ENCODE results near the gene TRMT44. TPM values are rescaled to one million over a fixed set of nuclear protein-coding genes. Genes with fewer than 3 reads are reported as not detected.

Gene TRMT44
- polyA plus RNA-seq, 1 donor (not counting 4 experiments of a cell fraction or from before 2014, with no cell fraction given): 8.8 TPM

- no peak overlapping the region for H3K4me3 ChIP-seq (ENCODE audit: control insufficient read depth in 2 of 3, extremely low read depth in 1 of 3, insufficient read depth in 2 of 3, low read depth in 1 of 3, low read length in 3 of 3)
- FAIRE-seq (no peak), DNase-seq (ENCODE audit: low read depth, low spot score) (no peak)
- no peak overlapping the region for H2AFZ ChIP-seq (ENCODE audit: control insufficient read depth, low read length)
- peaks cover 13 to 15% of the 10 kb centered on the region in 2 experiments for H3K36me3 ChIP-seq (ENCODE audit: control insufficient read depth in 2 of 2, extremely low read depth in 1 of 2, insufficient read depth in 2 of 2, low read length in 2 of 2)
- H3K9me1 ChIP-seq (ENCODE audit: control insufficient read depth, extremely low read depth, insufficient read depth, low read length): no peaks in the 10 kb centered on the region
- no peaks in the 10 kb centered on the region for H4K20me1 ChIP-seq (ENCODE audit: control insufficient read depth, extremely low read depth, insufficient read depth, low read length)
- TF ChIP-seq CTCF (optimal IDR thresholded peaks at IDR 0.05 in 1 of 3, IDR thresholded peaks at IDR 0.05 in 1 of 3, conservative IDR thresholded peaks at IDR 0.05 in 1 of 3; ENCODE audit: extremely low read depth in 1 of 3, insufficient read depth in 2 of 3, low read length in 3 of 3) (no peak), EZH2 (IDR thresholded peaks at IDR 0.05; ENCODE audit: low read length) (no peak)
- dilution Hi-C loops (cut with MboI; ENCODE audit: extremely low pct_ligation_motif_present, low sequenced_read_pairs): no loop called here
- H3K9me3 ChIP-seq (ENCODE audit: control insufficient read depth, low read depth, low read length): no peaks in the 10 kb centered on the region
- no peak overlapping the region for H3K9ac ChIP-seq (ENCODE audit: control insufficient read depth, extremely low read depth, insufficient read depth, low read length)
- H3K4me2 ChIP-seq (ENCODE audit: control insufficient read depth, extremely low read depth, insufficient read depth, low read depth, low read length): no peak overlapping the region
- H3K79me2 ChIP-seq (ENCODE audit: control insufficient read depth, insufficient read depth, low read length): no peaks in the 10 kb centered on the region
- H3K27me3 ChIP-seq (ENCODE audit: control insufficient read depth, extremely low read depth, insufficient read depth, low read length): no peaks in the 10 kb centered on the region
- no peaks in the 10 kb centered on the region for H3K4me1 ChIP-seq (ENCODE audit: control insufficient read depth, extremely low read depth, insufficient read depth, low read length)
- H3K27ac ChIP-seq (ENCODE audit: control insufficient read depth, insufficient read depth, low read length): no peak overlapping the region
Observed at GRCh38 chr4:8399298-8399697, 41.3 kb upstream of the TRMT44 start.

GRCh38 chr4:8400632-8401325 lies 39.8 kb upstream of the TRMT44 start:
- peaks cover 13 to 15% of the 10 kb centered on the region in 2 experiments for H3K36me3 ChIP-seq (ENCODE audit: control insufficient read depth in 2 of 2, extremely low read depth in 1 of 2, insufficient read depth in 2 of 2, low read length in 2 of 2)
- no peaks in the 10 kb centered on the region for H3K27me3 ChIP-seq (ENCODE audit: control insufficient read depth, extremely low read depth, insufficient read depth, low read length)
- dilution Hi-C loops (cut with MboI; ENCODE audit: extremely low pct_ligation_motif_present, low sequenced_read_pairs): loop anchor here (25.0 kb wide), 1 partner anchor 138 kb away; the partner anchor contains the start of gene HTRA3
- no peak overlapping the region for H3K4me2 ChIP-seq (ENCODE audit: control insufficient read depth, extremely low read depth, insufficient read depth, low read depth, low read length)
- H3K27ac ChIP-seq (ENCODE audit: control insufficient read depth, insufficient read depth, low read length): no peak overlapping the region
- H2AFZ ChIP-seq (ENCODE audit: control insufficient read depth, low read length): no peak overlapping the region
- no peak for FAIRE-seq
- H3K4me1 ChIP-seq (ENCODE audit: control insufficient read depth, extremely low read depth, insufficient read depth, low read length): no peaks in the 10 kb centered on the region
- no peak overlapping the region for H3K4me3 ChIP-seq (ENCODE audit: control insufficient read depth in 2 of 3, extremely low read depth in 1 of 3, insufficient read depth in 2 of 3, low read depth in 1 of 3, low read length in 3 of 3)
- no peak for DNase-seq (ENCODE audit: low read depth, low spot score)
- H3K9ac ChIP-seq (ENCODE audit: control insufficient read depth, extremely low read depth, insufficient read depth, low read length): no peak overlapping the region
- no peaks in the 10 kb centered on the region for H3K9me3 ChIP-seq (ENCODE audit: control insufficient read depth, low read depth, low read length)
- TF ChIP-seq EZH2 (IDR thresholded peaks at IDR 0.05; ENCODE audit: low read length) (no peak), CTCF (optimal IDR thresholded peaks at IDR 0.05 in 1 of 3, IDR thresholded peaks at IDR 0.05 in 1 of 3, conservative IDR thresholded peaks at IDR 0.05 in 1 of 3; ENCODE audit: extremely low read depth in 1 of 3, insufficient read depth in 2 of 3, low read length in 3 of 3) (no peak)
- H3K79me2 ChIP-seq (ENCODE audit: control insufficient read depth, insufficient read depth, low read length): no peaks in the 10 kb centered on the region
- H4K20me1 ChIP-seq (ENCODE audit: control insufficient read depth, extremely low read depth, insufficient read depth, low read length): no peaks in the 10 kb centered on the region
- no peaks in the 10 kb centered on the region for H3K9me1 ChIP-seq (ENCODE audit: control insufficient read depth, extremely low read depth, insufficient read depth, low read length)
